HG03575 (cell line): ENCODE measurements around the gene ADSL.

Experiments
- ATAC-seq: cut with Tn5 transposase; IDR thresholded peaks from one replicate; pipeline ENCODE4 v1.9.1; 2021; ENCODE audit not compliant: unreplicated experiment, insufficient number of reproducible peaks, low FRiP score; ENCODE audit errors: extremely low read depth

Gene ADSL

GRCh38 chr22:40426594-40427333 is 80.5 kb downstream of the ADSL start:
- ATAC-seq: no peak

- ATAC-seq: no peak
These were observed 82.5 kb downstream of the ADSL start for GRCh38 chr22:40428796-40429195.

GRCh38 chr22:40429481-40429880 is 83.2 kb downstream of the ADSL start:
- no peak for ATAC-seq

GRCh38 chr22:40430991-40431390 is 84.7 kb downstream of the ADSL start:
- no peak for ATAC-seq

GRCh38 chr22:40432157-40432556 is 85.9 kb downstream of the ADSL start:
- ATAC-seq: no peak

- ATAC-seq: no peak
These were observed 86.3 kb downstream of the ADSL start for GRCh38 chr22:40432625-40433024.

GRCh38 chr22:40433416-40434090 is 87.3 kb downstream of the ADSL start:
- no peak for ATAC-seq

GRCh38 chr22:40434106-40434505 is 87.8 kb downstream of the ADSL start:
- no peak for ATAC-seq

- ATAC-seq: no peak
These were observed 88.4 kb downstream of the ADSL start for GRCh38 chr22:40434745-40435144.

GRCh38 chr22:40436505-40437431 is 90.5 kb downstream of the ADSL start:
- no peak for ATAC-seq
